Measurements from ENCODE around the gene INSR. TPM values are rescaled to one million over a fixed set of nuclear protein-coding genes. Genes with fewer than 3 reads are reported as not detected.
A peak's percentile ranks its signal among the peaks of the same experiment; 100 is the strongest.

The INSR gene
- total RNA-seq, 1 experiment from 2014 or later = 35.9 TPM

- TF ChIP-seq TEAD1 (CRISPR knock-in tag; IDR thresholded peaks at IDR 0.05) (no peak), TEAD4 (CRISPR knock-in tag; IDR thresholded peaks at IDR 0.05) (no peak), RELA (CRISPR knock-in tag; IDR thresholded peaks at IDR 0.05; ENCODE audit: borderline replicate concordance) (no peak), CTCF (IDR thresholded peaks at IDR 0.05) (peak; percentile 95), ZMAT4 (CRISPR knock-in tag; IDR thresholded peaks at IDR 0.05) (no peak), NR1H2 (CRISPR knock-in tag; IDR thresholded peaks at IDR 0.05) (no peak), ZBTB43 (CRISPR knock-in tag; IDR thresholded peaks at IDR 0.05) (no peak), GTF2I (CRISPR knock-in tag; conservative IDR thresholded peaks at IDR 0.05) (0 out of 2 replicates have a peak, but pooled peaks have one; percentile 36), ZNF416 (CRISPR knock-in tag; IDR thresholded peaks at IDR 0.05) (no peak), CBFB (CRISPR knock-in tag; IDR thresholded peaks at IDR 0.05; ENCODE audit: low read depth) (no peak), CDX4 (CRISPR knock-in tag; IDR thresholded peaks at IDR 0.05; ENCODE audit: borderline replicate concordance) (no peak), ZBTB21 (CRISPR knock-in tag; IDR thresholded peaks at IDR 0.05; ENCODE audit: borderline replicate concordance) (no peak), AFF4 (CRISPR knock-in tag; IDR thresholded peaks at IDR 0.05; ENCODE audit: borderline replicate concordance) (no peak), NR3C1 (CRISPR knock-in tag; conservative IDR thresholded peaks at IDR 0.05; ENCODE audit: low read depth) (no peak)
Measured at GRCh38 chr19:7340959-7341837, 47.0 kb upstream of the INSR start (continued).

GRCh38 chr19:7337380-7338194 lies 43.4 kb upstream of the INSR start:
- TF ChIP-seq ZNF512 (CRISPR knock-in tag; IDR thresholded peaks at IDR 0.05; ENCODE audit: borderline replicate concordance) (no peak), HMGXB4 (CRISPR knock-in tag; IDR thresholded peaks at IDR 0.05) (no peak)
- Mint-ChIP-seq H3K27me3 (ENCODE audit: low read depth) (no peaks in the 10 kb centered on the region; the same call in 1 of the 2 replicates), H3K36me3 (no peaks in the 10 kb centered on the region), H3K9me3 (0 out of 2 replicates have a peak, but pooled peaks cover 4% of the 10 kb centered on the region), H3K27ac (no peak overlapping the region), H3K4me1 (no peaks in the 10 kb centered on the region), H3K4me3 (no peak overlapping the region)
- POLR2A ChIA-PET = no interaction called here
- CTCF ChIA-PET = interaction anchor here (1.5 to 1.6 kb wide), 2 partner anchors 11 to 235 kb away, joined by 4 to 9 read pairs; no protein-coding TSS in a partner anchor
- DNase-seq (ENCODE audit: low spot score) (no peak), ATAC-seq (no peak)

Measured in WTC11 (cell line).